Central memory CD8-positive, alpha-beta T cell (primary cell): ENCODE results near the gene MST1.

Experiments
- ATAC-seq: fragments of 150-1000 bp; cut with Tn5 transposase; replicated peaks from 2 replicates; pipeline ENCODE4 v1.10.0; 2022; ENCODE audit warnings: mild to moderate bottlenecking, moderate FRiP score, moderate number of reproducible peaks; ENCODE audit not compliant: poor library complexity, severe bottlenecking; ENCODE audit errors: extremely low read depth
- DNase-seq, 2 donors: peaks; one replicate each; pipeline ENCODE4 v3.0.0; 2021; ENCODE audit warnings: low spot score in 2 of 2
- H3K27ac Mint-ChIP-seq: one replicate; pipeline ENCODE4 v1.8.0; 2022; ENCODE audit warnings: low read depth, mild to moderate bottlenecking, moderate library complexity, mixed read lengths
- H3K27me3 Mint-ChIP-seq: one replicate; pipeline ENCODE4 v1.8.0; 2022; ENCODE audit warnings: mixed read lengths
- H3K36me3 Mint-ChIP-seq: one replicate; pipeline ENCODE4 v1.8.0; 2022; ENCODE audit warnings: mild to moderate bottlenecking, moderate library complexity, mixed read lengths; ENCODE audit not compliant: insufficient read depth
- H3K4me1 Mint-ChIP-seq: one replicate; pipeline ENCODE4 v1.8.0; 2022; ENCODE audit warnings: mixed read lengths
- H3K4me3 Mint-ChIP-seq: one replicate; pipeline ENCODE4 v1.8.0; 2022; ENCODE audit warnings: mild to moderate bottlenecking, moderate library complexity, mixed read lengths
- H3K9me3 Mint-ChIP-seq: one replicate; pipeline ENCODE4 v1.8.0; 2022; ENCODE audit warnings: mixed read lengths

MST1 gene

DNA sequence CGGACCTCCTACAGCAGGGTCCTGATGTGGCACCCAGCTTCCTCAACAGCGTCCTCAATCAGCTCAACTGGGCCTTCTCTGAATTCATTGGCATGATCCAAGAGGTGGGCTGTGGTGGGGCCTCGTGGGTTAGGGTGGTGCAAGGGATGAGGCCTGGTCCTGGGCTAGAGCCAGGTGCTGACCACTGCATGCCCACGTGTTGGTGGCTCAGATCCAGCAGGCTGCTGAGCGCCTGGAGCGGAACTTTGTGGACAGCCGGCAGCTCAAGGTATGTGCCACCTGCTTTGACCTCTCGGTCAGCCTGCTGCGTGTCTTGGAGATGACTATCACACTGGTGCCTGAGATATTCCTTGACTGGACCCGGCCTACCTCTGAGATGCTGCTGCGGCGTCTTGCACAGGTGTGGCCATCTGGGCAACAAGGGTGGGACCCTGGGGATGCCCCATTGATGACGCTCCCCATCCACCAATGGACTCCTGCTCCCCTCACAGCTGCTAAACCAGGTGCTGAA lies 26.4 kb upstream of the MST1 start:
- DNase-seq = no peak
- Mint-ChIP-seq H3K4me3 (no peak overlapping the region), H3K36me3 (peaks cover 14% of the 10 kb centered on the region), H3K4me1 (peaks cover 20% of the 10 kb centered on the region), H3K27me3 (no peaks in the 10 kb centered on the region), H3K9me3 (no peaks in the 10 kb centered on the region), H3K27ac (no peak overlapping the region)
- ATAC-seq = no peak

GRCh38 chr3:49714728-49715550 lies 25.7 kb upstream of the MST1 start:
- H3K36me3 Mint-ChIP-seq = peaks cover 11% of the 10 kb centered on the region
- H3K27ac Mint-ChIP-seq = no peak overlapping the region
- no peaks in the 10 kb centered on the region for H3K27me3 Mint-ChIP-seq
- H3K9me3 Mint-ChIP-seq = no peaks in the 10 kb centered on the region
- ATAC-seq (no peak), DNase-seq (no peak)
- H3K4me1 Mint-ChIP-seq = peaks cover 16% of the 10 kb centered on the region
- H3K4me3 Mint-ChIP-seq = no peak overlapping the region

- Mint-ChIP-seq H3K4me3 (no peak overlapping the region), H3K9me3 (no peaks in the 10 kb centered on the region), H3K4me1 (peaks cover 1% of the 10 kb centered on the region), H3K27me3 (no peaks in the 10 kb centered on the region), H3K27ac (no peak overlapping the region), H3K36me3 (peaks cover 6% of the 10 kb centered on the region)
- no peak for DNase-seq
- ATAC-seq = no peak
Measured at GRCh38 chr3:49713336-49714105, 24.2 kb upstream of the MST1 start.

DNA sequence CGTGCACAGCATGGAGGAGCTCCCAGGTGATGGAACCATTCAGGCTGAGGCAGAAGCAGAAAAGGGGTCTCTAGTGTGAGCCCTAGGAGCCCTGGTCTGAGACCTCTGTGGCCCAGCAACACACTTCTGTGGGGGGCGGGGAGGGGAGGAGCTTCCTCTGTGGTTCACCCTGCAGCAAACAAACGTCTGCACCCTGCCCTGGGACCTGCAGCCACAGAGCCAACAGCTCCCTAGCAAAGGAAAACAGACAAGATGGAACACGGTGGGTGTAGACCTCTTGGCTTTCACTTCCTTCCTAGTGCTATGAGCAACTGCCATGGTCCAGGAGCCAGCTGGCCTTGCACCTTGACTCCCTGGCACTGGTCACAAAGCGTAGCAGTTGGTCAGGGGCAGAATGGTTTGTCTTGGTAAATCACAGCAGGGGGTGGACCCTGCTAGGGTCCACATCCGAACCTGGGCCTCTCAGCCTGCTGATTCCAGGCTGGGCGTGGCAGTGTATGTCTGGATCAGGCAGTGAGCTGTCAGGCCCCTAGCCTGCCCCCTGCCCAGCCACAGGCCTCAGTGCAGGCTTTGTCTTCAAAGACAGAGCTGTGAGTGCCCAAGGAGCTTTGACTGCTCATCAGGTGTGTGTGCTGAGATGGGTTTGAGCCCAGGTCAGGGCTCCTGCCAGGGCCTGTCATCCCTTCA lies 23.5 kb upstream of the MST1 start:
- peaks cover 6% of the 10 kb centered on the region for H3K36me3 Mint-ChIP-seq
- no peaks in the 10 kb centered on the region for H3K27me3 Mint-ChIP-seq
- H3K4me1 Mint-ChIP-seq = no peaks in the 10 kb centered on the region
- H3K9me3 Mint-ChIP-seq = no peaks in the 10 kb centered on the region
- H3K27ac Mint-ChIP-seq = no peak overlapping the region
- H3K4me3 Mint-ChIP-seq = no peak overlapping the region
- ATAC-seq = no peak
- DNase-seq = no peak

GRCh38 chr3:49712166-49712565 lies 22.9 kb upstream of the MST1 start:
- H3K4me3 Mint-ChIP-seq = no peak overlapping the region
- no peak for DNase-seq
- ATAC-seq = no peak
- H3K36me3 Mint-ChIP-seq = peaks cover 4% of the 10 kb centered on the region
- H3K27me3 Mint-ChIP-seq = no peaks in the 10 kb centered on the region
- H3K27ac Mint-ChIP-seq = no peak overlapping the region
- H3K4me1 Mint-ChIP-seq = no peaks in the 10 kb centered on the region
- H3K9me3 Mint-ChIP-seq = no peaks in the 10 kb centered on the region

- no peak overlapping the region for H3K27ac Mint-ChIP-seq
Measured at GRCh38 chr3:49711489-49711888, 22.2 kb upstream of the MST1 start.

GRCh38 chr3:49709852-49710251 lies 20.6 kb upstream of the MST1 start:
- H3K4me1 Mint-ChIP-seq = no peaks in the 10 kb centered on the region
- H3K27ac Mint-ChIP-seq = no peak overlapping the region
- no peaks in the 10 kb centered on the region for H3K9me3 Mint-ChIP-seq
- no peak overlapping the region for H3K4me3 Mint-ChIP-seq
- H3K27me3 Mint-ChIP-seq = no peaks in the 10 kb centered on the region
- H3K36me3 Mint-ChIP-seq = peaks cover 4% of the 10 kb centered on the region
- DNase-seq (no peak), ATAC-seq (no peak)

More at GRCh38 chr3:49711489-49711888, 22.2 kb upstream of the MST1 start:
- DNase-seq (no peak), ATAC-seq (no peak)
- no peaks in the 10 kb centered on the region for H3K4me1 Mint-ChIP-seq
- no peaks in the 10 kb centered on the region for H3K27me3 Mint-ChIP-seq
- peaks cover 4% of the 10 kb centered on the region for H3K36me3 Mint-ChIP-seq
- H3K4me3 Mint-ChIP-seq = no peak overlapping the region
- H3K9me3 Mint-ChIP-seq = no peaks in the 10 kb centered on the region

DNA sequence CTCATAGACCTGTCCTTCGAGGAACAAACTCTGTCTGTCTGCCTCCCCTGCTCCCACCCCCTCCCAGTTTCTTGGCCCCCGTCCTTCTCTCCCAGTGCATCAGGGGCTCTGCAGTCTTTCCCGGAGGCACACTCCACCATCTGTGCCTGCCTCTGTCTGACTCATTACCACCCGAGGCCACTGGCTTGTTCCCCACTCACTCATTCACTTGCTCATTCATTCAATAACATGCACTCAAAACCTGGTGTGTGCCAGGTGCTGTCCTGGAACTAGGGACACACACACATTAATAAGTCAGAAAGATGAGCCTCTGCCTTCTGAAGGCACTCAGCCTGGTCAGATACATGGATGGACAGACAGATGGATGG lies 17.8 kb upstream of the MST1 start:
- DNase-seq = no peak
- Mint-ChIP-seq H3K27me3 (no peaks in the 10 kb centered on the region), H3K4me3 (no peak overlapping the region), H3K4me1 (no peaks in the 10 kb centered on the region), H3K9me3 (no peaks in the 10 kb centered on the region), H3K27ac (no peak overlapping the region), H3K36me3 (peaks cover 6% of the 10 kb centered on the region)
- ATAC-seq = no peak

DNA sequence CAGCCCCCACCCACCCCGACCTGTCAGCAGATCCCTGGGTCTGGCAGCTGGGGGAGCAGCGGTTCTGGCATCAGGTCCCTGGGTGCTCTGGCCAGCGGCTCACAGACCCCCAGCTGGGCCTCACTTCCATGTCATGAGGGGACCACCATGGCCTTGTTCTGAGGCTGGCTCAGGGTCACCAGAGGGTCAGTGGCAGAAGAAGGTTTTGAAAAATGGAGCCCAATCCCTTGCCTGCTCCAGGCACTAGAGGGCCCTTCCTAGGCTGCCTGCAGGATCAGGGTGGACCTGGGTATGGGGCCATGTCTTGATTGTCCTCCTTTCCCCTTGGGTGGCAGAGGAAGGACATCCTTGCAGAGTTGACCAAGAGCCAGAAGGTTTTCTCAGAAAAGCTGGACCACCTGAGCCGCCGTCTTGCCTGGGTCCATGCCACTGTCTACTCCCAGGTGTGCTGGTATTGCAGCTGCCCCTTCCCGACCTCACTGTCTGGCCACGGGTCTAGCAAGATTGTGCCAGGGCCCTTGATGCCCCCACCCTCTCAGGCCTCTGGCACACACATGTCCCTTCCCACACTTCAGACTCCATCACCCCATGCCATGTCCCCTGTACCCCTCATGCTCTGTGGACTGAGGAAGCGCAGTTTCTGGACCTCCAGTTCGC lies 17.3 kb upstream of the MST1 start:
- Mint-ChIP-seq H3K4me3 (no peak overlapping the region), H3K27me3 (no peaks in the 10 kb centered on the region), H3K4me1 (no peaks in the 10 kb centered on the region), H3K27ac (no peak overlapping the region), H3K9me3 (no peaks in the 10 kb centered on the region), H3K36me3 (peaks cover 6% of the 10 kb centered on the region)
- ATAC-seq = no peak
- no peak for DNase-seq

- no peaks in the 10 kb centered on the region for H3K27me3 Mint-ChIP-seq
- H3K4me1 Mint-ChIP-seq = no peaks in the 10 kb centered on the region
- H3K27ac Mint-ChIP-seq = no peak overlapping the region
- no peaks in the 10 kb centered on the region for H3K9me3 Mint-ChIP-seq
- peaks cover 6% of the 10 kb centered on the region for H3K36me3 Mint-ChIP-seq
- ATAC-seq (no peak), DNase-seq (no peak)
- H3K4me3 Mint-ChIP-seq = no peak overlapping the region
Measured at GRCh38 chr3:49705390-49705960, 16.2 kb upstream of the MST1 start.

GRCh38 chr3:49704629-49705028 lies 15.4 kb upstream of the MST1 start:
- Mint-ChIP-seq H3K27ac (no peak overlapping the region), H3K27me3 (no peaks in the 10 kb centered on the region), H3K4me3 (no peak overlapping the region), H3K9me3 (no peaks in the 10 kb centered on the region), H3K36me3 (peaks cover 6% of the 10 kb centered on the region), H3K4me1 (no peaks in the 10 kb centered on the region)
- ATAC-seq = no peak
- no peak for DNase-seq

DNA sequence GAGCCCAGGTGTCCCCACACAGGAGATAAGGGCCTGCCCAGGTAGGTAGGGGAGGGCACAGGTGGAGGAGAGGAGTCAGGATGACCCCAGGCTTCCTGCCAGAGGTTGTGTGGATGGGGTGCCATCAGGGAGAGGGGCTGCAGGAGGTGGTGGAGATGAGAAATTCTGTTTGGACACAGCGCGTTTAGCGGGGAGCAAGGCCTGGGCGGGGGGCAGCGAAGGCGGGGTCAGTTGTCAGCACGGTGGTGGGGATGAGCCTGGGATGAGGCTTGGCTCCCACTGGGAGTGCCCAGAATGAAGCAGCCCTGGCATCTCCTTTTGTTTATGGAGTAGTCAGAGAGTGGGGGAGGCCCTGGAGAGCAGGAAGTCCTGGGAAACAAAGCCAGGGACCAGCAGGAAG lies 14.7 kb upstream of the MST1 start:
- Mint-ChIP-seq H3K9me3 (no peaks in the 10 kb centered on the region), H3K4me1 (no peaks in the 10 kb centered on the region), H3K27ac (no peak overlapping the region), H3K27me3 (no peaks in the 10 kb centered on the region), H3K4me3 (no peak overlapping the region), H3K36me3 (peaks cover 5% of the 10 kb centered on the region)
- ATAC-seq (no peak), DNase-seq (no peak)
